Measurements from ENCODE around the gene ADAM17. TPM values are rescaled to one million over a fixed set of nuclear protein-coding genes. Genes with fewer than 3 reads are reported as not detected.

ADAM17 gene
- total RNA-seq, 1 donor from 2014 or later: 57.7 TPM

GRCh38 chr2:9462313-9462712 is 93.3 kb downstream of the ADAM17 start:
- Histone ChIP-seq H3K4me1 (no peaks in the 10 kb centered on the region), H3K27me3 (no peaks in the 10 kb centered on the region), H3K9me3 (no peaks in the 10 kb centered on the region), H3K27ac (no peak overlapping the region), H3K4me3 (no peak overlapping the region), H3K36me3 (peaks cover 20% of the 10 kb centered on the region)
- DNase-seq: no peak
- no peak for ATAC-seq
- intact Hi-C loops (cut with DNase I): no loop called here
- no peak for TF ChIP-seq CTCF (IDR thresholded peaks at IDR 0.05)

- Histone ChIP-seq H3K4me1 (no peaks in the 10 kb centered on the region), H3K27me3 (no peaks in the 10 kb centered on the region), H3K27ac (no peak overlapping the region), H3K36me3 (peaks cover 24% of the 10 kb centered on the region), H3K4me3 (no peak overlapping the region), H3K9me3 (no peaks in the 10 kb centered on the region)
- TF ChIP-seq CTCF (IDR thresholded peaks at IDR 0.05): no peak
- DNase-seq: no peak
- intact Hi-C loops (cut with DNase I): no loop called here
- no peak for ATAC-seq
Observed at GRCh38 chr2:9461079-9461478, 94.6 kb downstream of the ADAM17 start.

GRCh38 chr2:9460441-9461017 is 95.1 kb downstream of the ADAM17 start:
- intact Hi-C loops (cut with DNase I): no loop called here
- H3K4me1 ChIP-seq: no peaks in the 10 kb centered on the region
- peaks cover 28% of the 10 kb centered on the region for H3K36me3 ChIP-seq
- TF ChIP-seq CTCF (IDR thresholded peaks at IDR 0.05): no peak
- H3K9me3 ChIP-seq: no peaks in the 10 kb centered on the region
- H3K27me3 ChIP-seq: no peaks in the 10 kb centered on the region
- ATAC-seq: no peak
- DNase-seq: no peak
- H3K4me3 ChIP-seq: no peak overlapping the region
- H3K27ac ChIP-seq: no peak overlapping the region

- H3K27ac ChIP-seq: no peak overlapping the region
- no peaks in the 10 kb centered on the region for H3K9me3 ChIP-seq
- intact Hi-C loops (cut with DNase I): no loop called here
- no peaks in the 10 kb centered on the region for H3K27me3 ChIP-seq
- no peak for TF ChIP-seq CTCF (IDR thresholded peaks at IDR 0.05)
- DNase-seq (no peak), ATAC-seq (no peak)
- H3K36me3 ChIP-seq: peaks cover 80% of the 10 kb centered on the region
- no peak overlapping the region for H3K4me3 ChIP-seq
- H3K4me1 ChIP-seq: no peaks in the 10 kb centered on the region
Observed at GRCh38 chr2:9451231-9451630, 104.4 kb downstream of the ADAM17 start.

- no peak for TF ChIP-seq CTCF (IDR thresholded peaks at IDR 0.05)
- Histone ChIP-seq H3K9me3 (no peaks in the 10 kb centered on the region), H3K36me3 (peaks cover 91% of the 10 kb centered on the region), H3K4me3 (no peak overlapping the region), H3K4me1 (no peaks in the 10 kb centered on the region), H3K27me3 (no peaks in the 10 kb centered on the region), H3K27ac (no peak overlapping the region)
- ATAC-seq (no peak), DNase-seq (no peak)
- intact Hi-C loops (cut with DNase I): no loop called here
Observed at GRCh38 chr2:9445089-9445488, 110.5 kb downstream of the ADAM17 start.

GRCh38 chr2:9443526-9443925 is 112.1 kb downstream of the ADAM17 start:
- Histone ChIP-seq H3K27ac (no peak overlapping the region), H3K9me3 (no peaks in the 10 kb centered on the region), H3K36me3 (peaks cover 94% of the 10 kb centered on the region), H3K4me3 (no peak overlapping the region), H3K27me3 (no peaks in the 10 kb centered on the region), H3K4me1 (no peaks in the 10 kb centered on the region)
- no peak for TF ChIP-seq CTCF (IDR thresholded peaks at IDR 0.05)
- DNase-seq (no peak), ATAC-seq (no peak)
- intact Hi-C loops (cut with DNase I): no loop called here

All from upper lobe of right lung (tissue), 1 donor.